Measurements from ENCODE around the gene SNX32.
"Not testable (repeated sequence)": the region's sequence is repeated elsewhere in the genome, so short reads cannot be mapped to it uniquely, and the experiment has no call there.

SNX32 gene

GRCh38 chr11:65847746-65848145, 14.0 kb downstream of the SNX32 start:
- Mint-ChIP-seq H3K27me3 (no peaks in the 10 kb centered on the region), H3K27ac (no peak overlapping the region), H3K4me1 (no peaks in the 10 kb centered on the region), H3K9me3 (no peaks in the 10 kb centered on the region), H3K4me3 (no peak overlapping the region), H3K36me3 (peaks cover 7% of the 10 kb centered on the region)

GRCh38 chr11:65848693-65849092, 14.9 kb downstream of the SNX32 start:
- not testable (repeated sequence) for H3K27ac Mint-ChIP-seq

GRCh38 chr11:65849366-65849765, 15.6 kb downstream of the SNX32 start:
- Mint-ChIP-seq H3K27ac (no peak overlapping the region), H3K4me1 (peaks cover 12% of the 10 kb centered on the region)

More at GRCh38 chr11:65848693-65849092, 14.9 kb downstream of the SNX32 start:
- not testable (repeated sequence) for H3K4me3 Mint-ChIP-seq, H3K4me1 Mint-ChIP-seq, H3K27me3 Mint-ChIP-seq, H3K9me3 Mint-ChIP-seq, H3K36me3 Mint-ChIP-seq

GRCh38 chr11:65849771-65850216, 16.0 kb downstream of the SNX32 start:
- Mint-ChIP-seq H3K27ac (no peak overlapping the region), H3K9me3 (no peaks in the 10 kb centered on the region), H3K27me3 (no peaks in the 10 kb centered on the region), H3K4me3 (no peak overlapping the region), H3K36me3 (peaks cover 12% of the 10 kb centered on the region), H3K4me1 (peaks cover 16% of the 10 kb centered on the region)

More at GRCh38 chr11:65849366-65849765, 15.6 kb downstream of the SNX32 start:
- no peaks in the 10 kb centered on the region for H3K27me3 Mint-ChIP-seq
- no peaks in the 10 kb centered on the region for H3K9me3 Mint-ChIP-seq
- no peak overlapping the region for H3K4me3 Mint-ChIP-seq
- peaks cover 8% of the 10 kb centered on the region for H3K36me3 Mint-ChIP-seq

GRCh38 chr11:65850217-65851082, 16.7 kb downstream of the SNX32 start:
- Mint-ChIP-seq H3K36me3 (peaks cover 12% of the 10 kb centered on the region), H3K27me3 (no peaks in the 10 kb centered on the region), H3K27ac (peak overlapping the region; percentile 17), H3K4me1 (peaks cover 21% of the 10 kb centered on the region), H3K9me3 (no peaks in the 10 kb centered on the region), H3K4me3 (no peak overlapping the region)

GRCh38 chr11:65851083-65851579, 17.4 kb downstream of the SNX32 start:
- no peak overlapping the region for H3K27ac Mint-ChIP-seq
- H3K4me1 Mint-ChIP-seq: peaks cover 28% of the 10 kb centered on the region
- no peaks in the 10 kb centered on the region for H3K27me3 Mint-ChIP-seq
- no peaks in the 10 kb centered on the region for H3K9me3 Mint-ChIP-seq
- no peak overlapping the region for H3K4me3 Mint-ChIP-seq
- peaks cover 18% of the 10 kb centered on the region for H3K36me3 Mint-ChIP-seq

- Mint-ChIP-seq H3K4me3 (peak overlapping the region; percentile 23), H3K9me3 (no peaks in the 10 kb centered on the region), H3K27me3 (no peaks in the 10 kb centered on the region), H3K36me3 (peaks cover 26% of the 10 kb centered on the region), H3K4me1 (peaks cover 36% of the 10 kb centered on the region), H3K27ac (peak overlapping the region; percentile 79)
These were observed 18.2 kb downstream of the SNX32 start for GRCh38 chr11:65851811-65852507.

- Mint-ChIP-seq H3K4me1 (peaks cover 36% of the 10 kb centered on the region), H3K9me3 (no peaks in the 10 kb centered on the region), H3K27ac (no peak overlapping the region), H3K4me3 (no peak overlapping the region), H3K27me3 (no peaks in the 10 kb centered on the region), H3K36me3 (peaks cover 26% of the 10 kb centered on the region)
These were observed 18.9 kb downstream of the SNX32 start for GRCh38 chr11:65852508-65853245.

GRCh38 chr11:65853246-65853979, 19.6 kb downstream of the SNX32 start:
- H3K27ac Mint-ChIP-seq: peak overlapping the region; percentile 70
- H3K4me1 Mint-ChIP-seq: peaks cover 38% of the 10 kb centered on the region
- H3K36me3 Mint-ChIP-seq: peaks cover 26% of the 10 kb centered on the region
- no peak overlapping the region for H3K4me3 Mint-ChIP-seq
- no peaks in the 10 kb centered on the region for H3K27me3 Mint-ChIP-seq
- H3K9me3 Mint-ChIP-seq: no peaks in the 10 kb centered on the region

GRCh38 chr11:65854161-65854592, 20.4 kb downstream of the SNX32 start:
- Mint-ChIP-seq H3K36me3 (peaks cover 26% of the 10 kb centered on the region), H3K9me3 (no peaks in the 10 kb centered on the region), H3K27ac (peak overlapping the region; percentile 70), H3K4me1 (peaks cover 44% of the 10 kb centered on the region), H3K4me3 (peak overlapping the region; percentile 74), H3K27me3 (no peaks in the 10 kb centered on the region)

- Mint-ChIP-seq H3K9me3 (no peaks in the 10 kb centered on the region), H3K4me1 (peaks cover 49% of the 10 kb centered on the region), H3K4me3 (peak overlapping the region; percentile 94), H3K27ac (peak overlapping the region; percentile 51), H3K36me3 (peaks cover 26% of the 10 kb centered on the region), H3K27me3 (no peaks in the 10 kb centered on the region)
These were observed 21.4 kb downstream of the SNX32 start for GRCh38 chr11:65854852-65855837.

GRCh38 chr11:65855927-65856363, 22.2 kb downstream of the SNX32 start:
- Mint-ChIP-seq H3K9me3 (no peaks in the 10 kb centered on the region), H3K4me3 (peak overlapping the region; percentile 94), H3K27ac (peak overlapping the region; percentile 61), H3K27me3 (no peaks in the 10 kb centered on the region), H3K4me1 (peaks cover 51% of the 10 kb centered on the region), H3K36me3 (peaks cover 28% of the 10 kb centered on the region)

- Mint-ChIP-seq H3K27ac (peak overlapping the region; percentile 61), H3K27me3 (no peaks in the 10 kb centered on the region), H3K4me1 (peaks cover 60% of the 10 kb centered on the region), H3K9me3 (no peaks in the 10 kb centered on the region), H3K36me3 (peaks cover 24% of the 10 kb centered on the region), H3K4me3 (peak overlapping the region; percentile 94)
These were observed 23.1 kb downstream of the SNX32 start for GRCh38 chr11:65856689-65857499.

All from activated naive CD4-positive, alpha-beta T cell treated with anti-CD3 and anti-CD28 coated beads, Interleukin-2, amount 50 U/mL, for 24 hours (primary cell).